NCI-H748 treated with DMSO at 0.1 percent for 48 hours (cell line): ENCODE measurements around the gene FOXP1.

Experiments used
- DNase-seq: peaks from one replicate; lab custom pipeline; 2025; lab: John Stamatoyannopoulos, UW

The FOXP1 gene

DNA sequence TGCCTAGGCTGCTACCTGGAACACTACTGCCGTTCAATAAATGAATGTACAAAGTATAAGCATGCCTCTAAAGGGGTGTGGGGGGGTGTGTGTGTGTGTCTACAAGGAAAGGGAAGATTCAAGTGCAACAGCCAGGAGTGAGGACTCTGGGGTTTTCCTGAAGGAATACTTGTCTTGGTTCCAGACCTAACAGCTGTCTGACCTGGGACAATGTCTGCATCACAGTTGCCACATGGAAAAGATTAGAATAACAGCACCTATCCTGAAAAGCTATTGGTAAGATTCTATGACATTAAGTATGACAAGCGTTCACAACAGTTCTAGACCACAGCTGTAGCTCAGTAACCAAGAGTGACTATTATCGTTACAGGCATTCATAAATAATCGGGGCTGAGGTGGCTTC, 345.2 kb downstream of the FOXP1 start:
- DNase-seq: no peak

- no peak for DNase-seq
Observed at GRCh38 chr3:71237672-71238071, 345.9 kb downstream of the FOXP1 start.

GRCh38 chr3:71235846-71236245, 347.7 kb downstream of the FOXP1 start:
- DNase-seq: no peak

GRCh38 chr3:71232895-71233294, 350.6 kb downstream of the FOXP1 start:
- DNase-seq: no peak

GRCh38 chr3:71232175-71232679, 351.3 kb downstream of the FOXP1 start:
- DNase-seq: no peak

GRCh38 chr3:71231680-71232079, 351.8 kb downstream of the FOXP1 start:
- no peak for DNase-seq

- no peak for DNase-seq
Observed at GRCh38 chr3:71229905-71230657, 353.4 kb downstream of the FOXP1 start.

- peak; percentile 74 for DNase-seq
Observed at GRCh38 chr3:71228156-71228866, 355.2 kb downstream of the FOXP1 start.

GRCh38 chr3:71227270-71227661, 356.3 kb downstream of the FOXP1 start:
- no peak for DNase-seq

DNA sequence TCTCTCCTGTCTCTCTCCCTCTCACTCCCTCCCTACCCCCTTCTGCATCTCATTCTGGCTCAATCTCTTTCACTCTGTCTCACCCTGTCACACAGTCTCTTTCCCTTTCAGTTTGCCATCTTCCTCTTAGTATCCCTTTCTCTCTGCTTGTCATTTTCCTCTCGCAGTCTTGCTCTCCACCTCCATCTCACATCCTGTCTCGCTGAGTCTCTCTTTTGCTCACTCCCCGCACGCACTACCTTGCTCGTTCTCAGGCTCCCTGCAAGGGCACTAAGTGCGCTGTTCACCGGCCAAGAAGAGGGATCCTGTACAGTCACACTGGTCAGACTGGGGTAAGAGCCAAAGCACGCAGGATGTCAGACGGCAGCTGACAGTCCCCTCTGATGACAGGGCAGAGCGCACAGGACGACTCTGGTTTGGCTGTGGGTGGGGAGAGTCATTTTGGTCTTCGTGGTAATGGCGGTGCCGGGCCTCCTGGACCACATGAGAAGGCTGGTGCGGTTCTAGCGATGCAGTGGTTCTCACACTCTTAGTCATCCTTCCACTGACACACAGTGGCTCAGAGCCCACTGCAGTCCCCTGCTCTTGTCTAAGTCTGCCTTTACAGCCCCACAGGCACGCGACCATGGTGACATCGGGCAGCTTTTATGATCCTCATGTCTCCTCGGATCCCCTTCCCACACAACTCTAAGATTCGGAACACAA, 356.8 kb downstream of the FOXP1 start:
- no peak for DNase-seq

DNA sequence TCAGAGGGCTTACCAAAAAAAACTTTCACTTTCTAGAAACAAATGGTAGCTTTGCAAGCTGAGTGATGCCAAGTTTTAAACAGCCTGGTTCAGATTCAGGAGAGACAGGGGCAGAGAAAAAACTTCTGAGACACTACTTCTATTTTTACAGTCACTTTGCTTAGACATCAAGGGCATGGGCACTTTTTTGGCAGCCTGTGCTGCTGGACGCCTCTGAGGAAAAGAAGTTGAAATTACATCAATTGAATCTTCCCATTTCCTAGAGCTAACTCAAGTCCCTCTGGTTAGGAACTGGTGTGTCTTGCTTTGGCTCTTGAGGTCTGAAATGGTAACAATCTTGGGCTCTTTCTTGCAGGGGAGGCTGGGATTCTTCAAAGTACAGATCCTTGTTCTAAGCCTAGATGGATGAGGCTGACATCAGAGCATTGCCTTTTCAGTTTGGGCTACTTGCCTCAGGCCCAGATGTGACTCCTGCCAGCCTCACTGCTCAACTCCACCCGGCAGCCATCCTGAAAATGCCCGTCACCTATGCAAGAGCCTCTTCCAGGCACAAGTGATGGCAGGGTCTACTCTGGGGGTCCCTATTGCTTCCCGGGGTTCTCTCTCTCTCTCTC, 357.5 kb downstream of the FOXP1 start:
- no peak for DNase-seq

DNA sequence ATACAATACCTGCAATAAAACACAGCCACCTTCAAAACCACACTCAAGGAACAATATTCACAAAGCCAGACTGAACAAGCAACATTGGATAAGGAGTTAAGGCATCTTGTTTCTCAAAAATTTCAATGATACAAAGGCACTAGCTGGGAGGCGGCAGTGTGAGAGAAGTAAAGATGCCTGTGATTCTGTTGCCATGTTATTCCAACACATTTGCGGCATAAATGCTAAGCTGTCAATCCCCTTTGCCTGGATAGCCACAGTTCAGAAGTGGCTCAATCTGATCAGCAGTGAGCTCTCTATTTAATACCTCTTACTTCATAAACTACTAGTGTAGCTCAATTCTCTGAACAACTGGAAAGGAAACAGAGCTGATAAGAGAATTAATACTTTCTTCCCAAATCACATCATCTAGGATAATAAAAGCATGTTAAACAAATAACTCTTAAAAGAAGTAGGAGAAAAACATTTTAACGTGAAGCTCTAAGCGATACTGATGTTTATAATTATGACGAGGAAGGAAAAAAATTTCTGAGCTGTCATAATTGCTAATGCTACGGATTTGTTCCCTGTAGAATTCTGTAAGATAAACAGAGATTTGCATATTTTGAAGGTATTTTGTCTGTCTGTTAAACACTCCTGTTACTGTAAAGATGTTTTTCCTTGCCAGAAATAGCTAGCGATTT, 358.4 kb downstream of the FOXP1 start:
- no peak for DNase-seq

DNA sequence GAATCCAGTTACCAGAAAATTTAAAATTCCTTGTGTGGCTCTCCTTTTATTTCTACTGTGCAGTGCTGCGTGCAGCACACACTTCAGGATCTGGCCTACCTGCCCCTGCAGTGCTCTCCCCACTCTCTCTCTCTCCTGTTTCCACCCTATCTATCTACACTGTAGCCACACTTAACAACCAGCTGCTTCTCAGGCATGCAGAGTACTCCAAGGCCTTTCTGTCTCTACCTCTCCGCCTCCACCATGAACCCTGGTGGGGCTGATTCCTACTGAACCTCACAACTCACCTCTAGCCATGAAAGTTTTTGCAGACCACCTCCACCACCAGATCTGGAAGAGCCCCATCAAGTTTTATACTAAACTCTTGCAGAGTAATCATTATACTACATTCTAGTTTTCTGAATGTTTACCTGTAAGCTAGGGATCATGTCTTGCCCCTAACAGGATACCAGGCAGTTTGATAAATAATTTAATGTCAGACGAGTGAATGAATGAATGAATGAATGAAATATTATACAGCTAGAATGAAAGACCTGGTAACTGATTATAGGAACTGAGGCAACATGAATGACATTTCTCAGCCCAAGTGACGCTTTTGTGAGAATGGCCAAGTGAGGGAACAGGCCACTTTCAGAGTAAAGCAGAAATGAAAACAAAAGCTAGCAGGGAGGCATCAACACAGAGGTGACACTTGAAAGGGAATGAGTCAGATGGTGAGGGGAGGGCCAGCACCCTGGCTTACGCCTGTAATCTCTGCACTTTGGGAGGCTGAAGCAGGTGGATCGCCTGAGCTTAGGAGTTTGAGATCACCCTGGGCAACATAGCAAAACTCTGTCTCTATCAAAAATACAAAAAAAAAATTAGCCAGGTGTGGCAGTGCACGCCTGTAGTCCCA, 363.5 kb downstream of the FOXP1 start:
- DNase-seq: no peak

DNA sequence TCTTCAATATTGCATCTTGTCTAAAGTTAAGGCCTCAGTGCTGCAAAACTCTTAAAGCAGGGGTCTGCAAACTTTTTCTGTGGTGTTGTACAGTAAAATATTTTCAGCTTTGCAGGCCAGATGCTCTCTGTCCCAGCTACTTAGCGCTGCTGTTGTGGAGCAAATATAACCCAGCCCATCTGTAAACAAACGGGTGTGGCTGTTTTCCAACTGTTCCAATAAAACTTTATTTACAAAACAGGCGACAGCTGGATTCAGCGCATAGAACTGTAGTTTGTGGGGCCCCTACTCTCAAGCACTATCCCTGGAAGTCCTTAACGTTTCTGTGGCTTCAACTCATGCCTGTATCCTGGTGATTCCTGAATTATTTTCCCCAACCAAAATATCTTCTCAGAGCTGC, 365.0 kb downstream of the FOXP1 start:
- peak; percentile 17 for DNase-seq

GRCh38 chr3:71217640-71218222, 365.8 kb downstream of the FOXP1 start:
- DNase-seq: peak; percentile 72

- no peak for DNase-seq
Observed at GRCh38 chr3:71215351-71215750, 368.2 kb downstream of the FOXP1 start.

GRCh38 chr3:71214797-71215196, 368.7 kb downstream of the FOXP1 start:
- DNase-seq: no peak

DNA sequence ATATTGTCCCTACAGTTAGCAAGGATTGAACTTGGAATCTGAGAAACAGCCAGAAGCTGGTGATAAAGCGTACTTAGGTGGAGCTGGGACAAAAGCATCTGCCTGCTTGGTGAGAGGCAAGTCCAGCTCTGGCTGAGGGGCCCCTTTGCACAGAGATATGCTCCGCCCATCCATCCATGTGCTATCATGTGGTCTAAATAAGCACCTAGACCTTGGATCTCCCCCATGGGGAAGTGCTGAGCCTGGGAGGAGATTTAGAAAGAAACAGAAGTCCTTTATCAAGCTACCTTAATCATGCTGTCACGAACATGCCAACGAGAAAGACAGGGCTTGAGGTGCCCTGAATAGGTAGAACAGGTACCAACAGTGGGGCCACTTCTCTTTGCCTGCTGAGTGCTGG, 369.5 kb downstream of the FOXP1 start:
- DNase-seq: no peak

DNA sequence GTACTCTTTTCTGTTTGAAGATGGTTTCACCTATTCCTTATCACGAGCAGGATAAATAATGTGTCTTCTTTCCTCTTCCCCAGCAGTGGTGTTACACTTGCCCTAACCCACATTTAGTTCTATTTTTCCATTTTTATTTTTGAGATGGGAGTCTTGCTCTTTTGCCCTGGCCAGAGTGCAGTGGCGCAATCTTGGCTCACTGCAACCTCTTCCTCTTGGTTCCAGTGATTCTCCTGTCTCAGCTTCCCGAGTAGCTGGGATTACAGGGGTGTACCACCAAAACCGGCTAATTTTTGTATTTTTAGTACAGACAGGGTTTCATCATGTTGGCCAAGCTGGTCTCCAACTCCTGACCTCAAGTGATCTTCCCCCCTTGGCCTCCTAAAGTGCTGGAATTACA, 372.4 kb downstream of the FOXP1 start:
- no peak for DNase-seq

GRCh38 chr3:71210257-71211007, 373.1 kb downstream of the FOXP1 start:
- no peak for DNase-seq
